ENCODE results near the gene NDUFS2. TPM values are rescaled to one million over a fixed set of nuclear protein-coding genes. Genes with fewer than 3 reads are reported as not detected.

The NDUFS2 gene
- total RNA-seq, 1 experiment from 2014 or later, result 123 TPM

DNA sequence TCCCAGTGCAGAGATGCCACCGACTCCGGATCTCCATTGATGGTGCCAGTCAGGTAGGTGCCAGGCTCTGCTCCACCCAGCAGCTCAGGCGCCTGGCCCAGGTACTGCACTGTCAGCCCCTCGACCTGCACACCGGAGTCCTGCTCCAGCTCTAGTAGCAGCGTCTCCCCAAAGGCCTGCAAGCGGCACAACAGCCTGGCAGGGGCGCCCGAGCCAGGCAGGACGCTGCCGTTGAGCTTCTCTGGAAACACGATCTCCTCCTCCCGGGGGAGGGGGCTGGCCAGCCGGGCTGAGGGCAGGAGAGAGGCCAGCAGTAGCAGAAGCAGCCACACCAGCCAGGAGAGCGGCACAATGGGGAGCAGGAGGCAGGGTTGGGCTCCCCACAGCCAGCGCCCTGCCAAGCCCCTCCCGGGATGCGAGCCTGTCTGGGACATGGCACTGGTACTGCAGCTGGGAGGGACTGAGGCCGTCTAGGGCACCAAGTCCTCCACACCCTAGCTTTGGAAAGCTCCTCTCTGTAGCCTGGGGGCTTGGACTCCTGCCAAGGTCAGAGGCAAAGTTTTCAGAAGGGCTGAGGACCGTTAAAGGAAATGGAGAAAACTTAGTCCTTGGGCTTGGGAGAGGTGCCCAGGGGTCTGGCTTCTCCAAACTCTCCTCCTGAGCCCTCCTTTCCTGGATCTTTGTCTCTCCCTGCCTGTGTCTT, 3.8 kb upstream of the NDUFS2 start:
- no peak for TF ChIP-seq EZH2 (IDR thresholded peaks at IDR 0.05; ENCODE audit: borderline replicate concordance, low read depth, low read length, poor library complexity, severe bottlenecking)
- TF ChIP-seq, protein P1, sequence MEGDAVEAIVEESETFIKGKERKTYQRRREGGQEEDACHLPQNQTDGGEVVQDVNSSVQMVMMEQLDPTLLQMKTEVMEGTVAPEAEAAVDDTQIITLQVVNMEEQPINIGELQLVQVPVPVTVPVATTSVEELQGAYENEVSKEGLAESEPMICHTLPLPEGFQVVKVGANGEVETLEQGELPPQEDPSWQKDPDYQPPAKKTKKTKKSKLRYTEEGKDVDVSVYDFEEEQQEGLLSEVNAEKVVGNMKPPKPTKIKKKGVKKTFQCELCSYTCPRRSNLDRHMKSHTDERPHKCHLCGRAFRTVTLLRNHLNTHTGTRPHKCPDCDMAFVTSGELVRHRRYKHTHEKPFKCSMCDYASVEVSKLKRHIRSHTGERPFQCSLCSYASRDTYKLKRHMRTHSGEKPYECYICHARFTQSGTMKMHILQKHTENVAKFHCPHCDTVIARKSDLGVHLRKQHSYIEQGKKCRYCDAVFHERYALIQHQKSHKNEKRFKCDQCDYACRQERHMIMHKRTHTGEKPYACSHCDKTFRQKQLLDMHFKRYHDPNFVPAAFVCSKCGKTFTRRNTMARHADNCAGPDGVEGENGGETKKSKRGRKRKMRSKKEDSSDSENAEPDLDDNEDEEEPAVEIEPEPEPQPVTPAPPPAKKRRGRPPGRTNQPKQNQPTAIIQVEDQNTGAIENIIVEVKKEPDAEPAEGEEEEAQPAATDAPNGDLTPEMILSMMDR (conservative IDR thresholded peaks at IDR 0.05; ENCODE audit: low read depth, low read length), result 0 out of 2 replicates have a peak, but pooled peaks have one; percentile 18
- Histone ChIP-seq H3K27me3 (replicated peaks; ENCODE audit: insufficient read depth, low read depth, low read length, poor library complexity) (no peaks in the 10 kb centered on the region), H3K4me3 (ENCODE audit: low read depth, low read length, poor library complexity, severe bottlenecking) (peak overlapping the region; percentile 57), H3K36me3 (ENCODE audit: insufficient read depth, low read length, poor library complexity, severe bottlenecking) (peaks cover 28% of the 10 kb centered on the region), H3K4me1 (ENCODE audit: insufficient read depth, low read length, poor library complexity, severe bottlenecking) (peaks cover 51% of the 10 kb centered on the region), H3K27ac (ENCODE audit: low read depth, low read length, poor library complexity, severe bottlenecking) (peak overlapping the region; percentile 87), H3K9me3 (ENCODE audit: low read depth, low read length, poor library complexity, severe bottlenecking) (no peaks in the 10 kb centered on the region)
- intact Hi-C loops (cut with micrococcal nuclease; ENCODE audit: unreplicated experiment), result no loop called here
- ChIA-PET POLR2A (ENCODE audit: low non-redundant PET) (no interaction called here), CTCF (interaction anchor here (0.7 to 2.8 kb wide), 3 partner anchors 27 to 33 kb away, joined by 4 to 8 read pairs (median 7); partner anchors contain the start of genes PPOX and TOMM40L)
- TSS peak; percentile 86 for BruUV-seq (replicated peaks)
- DNase-seq (ENCODE audit: low spot score), result peak; percentile 43

DNA sequence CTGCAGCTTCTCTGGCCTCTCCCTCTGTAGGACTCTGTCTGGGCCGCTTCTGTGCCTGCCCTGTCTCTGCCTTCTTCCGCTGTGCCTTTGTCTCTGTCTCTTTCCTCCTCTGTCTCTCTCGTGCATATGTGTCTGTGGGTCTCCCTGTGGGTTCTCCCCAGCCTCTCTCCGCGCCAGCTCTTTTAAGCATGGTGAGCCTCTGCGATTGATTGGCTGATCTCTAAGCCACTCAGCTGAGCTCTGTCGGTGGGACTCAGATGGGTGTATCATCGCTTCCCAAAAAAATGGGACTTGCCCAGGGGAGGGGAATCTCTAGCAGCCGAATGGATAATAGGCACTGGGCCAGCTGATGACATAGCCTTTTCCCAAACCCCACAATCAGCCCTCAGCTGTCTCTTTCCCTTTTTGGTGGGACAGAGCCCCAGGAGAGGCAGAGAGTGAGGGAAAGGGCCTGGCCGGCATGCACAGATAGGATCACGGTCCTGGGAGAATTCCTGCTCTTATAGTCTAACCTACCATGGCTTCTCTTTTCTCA, 3.2 kb upstream of the NDUFS2 start, which contains the start of gene ADAMTS4:
ADAMTS4 (minus strand) TSS at position 158 of the 535 bp plus-strand sequence. CDS start 427 bp downstream, outside the sequence.
- POLR2A ChIA-PET (ENCODE audit: low non-redundant PET), result interaction anchor here (0.6 kb wide), 1 partner anchor 77 kb away, joined by 5 read pairs; no protein-coding TSS in a partner anchor
- CTCF ChIA-PET, result interaction anchor here (0.9 to 2.8 kb wide), 2 partner anchors 27 to 33 kb away, joined by 4 to 8 read pairs; partner anchors contain the start of genes PPOX and TOMM40L
- intact Hi-C loops (cut with micrococcal nuclease; ENCODE audit: unreplicated experiment), result no loop called here
- Histone ChIP-seq H3K4me3 (ENCODE audit: low read depth, low read length, poor library complexity, severe bottlenecking) (peak within 1 kb of the TSS; percentile 57), H3K36me3 (ENCODE audit: insufficient read depth, low read length, poor library complexity, severe bottlenecking) (peaks cover 28% of the 10 kb centered on the region), H3K27ac (ENCODE audit: low read depth, low read length, poor library complexity, severe bottlenecking) (peak within 1 kb of the TSS; percentile 87), H3K4me1 (ENCODE audit: insufficient read depth, low read length, poor library complexity, severe bottlenecking) (peaks cover 51% of the 10 kb centered on the region), H3K27me3 (replicated peaks; ENCODE audit: insufficient read depth, low read depth, low read length, poor library complexity) (no peaks in the 10 kb centered on the region), H3K9me3 (ENCODE audit: low read depth, low read length, poor library complexity, severe bottlenecking) (no peaks in the 10 kb centered on the region)
- BruUV-seq (replicated peaks), result no TSS peak
- no peak for TF ChIP-seq EZH2 (IDR thresholded peaks at IDR 0.05; ENCODE audit: borderline replicate concordance, low read depth, low read length, poor library complexity, severe bottlenecking)
- TF ChIP-seq, protein P1 (conservative IDR thresholded peaks at IDR 0.05; ENCODE audit: low read depth, low read length), result no peak
- DNase-seq (ENCODE audit: low spot score), result peak; percentile 96

DNA sequence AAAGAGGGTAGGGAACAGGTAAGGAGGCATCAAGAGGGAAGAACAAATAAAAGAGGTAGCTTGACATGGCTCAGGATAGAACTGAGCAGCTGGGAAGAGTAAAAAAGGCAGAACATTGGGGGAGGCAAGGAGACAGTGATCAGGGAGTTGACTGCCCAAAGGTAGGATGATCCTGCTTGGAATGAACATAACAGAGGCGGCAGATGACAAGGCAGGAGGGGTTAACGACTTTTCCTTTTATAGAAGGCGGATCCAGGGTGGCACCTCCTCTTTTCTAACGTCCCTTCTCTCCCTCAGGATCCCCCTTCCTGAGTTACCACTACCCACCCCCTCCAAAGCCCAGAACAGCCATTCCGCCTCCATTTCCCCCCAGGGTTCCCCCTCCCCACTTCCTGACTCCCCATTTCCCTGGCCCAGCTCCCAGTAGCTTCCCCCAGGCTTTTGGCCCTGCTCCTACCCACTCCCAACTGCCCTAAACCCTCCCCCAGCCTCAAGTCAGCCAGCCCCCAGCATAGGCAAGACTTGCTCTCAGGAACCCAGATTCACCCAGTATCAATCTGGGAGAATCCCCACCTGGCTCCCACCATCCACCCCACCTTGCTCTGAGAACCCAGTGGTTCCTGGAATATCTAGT, 2.5 kb upstream of the NDUFS2 start:
- ChIA-PET CTCF (interaction anchor here (2.8 kb wide), 1 partner anchor 26 kb away, joined by 8 read pairs; the partner anchor contains the start of gene TOMM40L), POLR2A (ENCODE audit: low non-redundant PET) (interaction anchor here (0.6 kb wide), 1 partner anchor 78 kb away, joined by 5 read pairs; no protein-coding TSS in a partner anchor)
- no TSS peak for BruUV-seq (replicated peaks)
- peak overlapping the region; percentile 87 for H3K27ac ChIP-seq (ENCODE audit: low read depth, low read length, poor library complexity, severe bottlenecking)
- TF ChIP-seq, protein P1 (conservative IDR thresholded peaks at IDR 0.05; ENCODE audit: low read depth, low read length), result no peak
- TF ChIP-seq EZH2 (IDR thresholded peaks at IDR 0.05; ENCODE audit: borderline replicate concordance, low read depth, low read length, poor library complexity, severe bottlenecking), result no peak
- peaks cover 28% of the 10 kb centered on the region for H3K36me3 ChIP-seq (ENCODE audit: insufficient read depth, low read length, poor library complexity, severe bottlenecking)
- no peaks in the 10 kb centered on the region for H3K9me3 ChIP-seq (ENCODE audit: low read depth, low read length, poor library complexity, severe bottlenecking)
- no peaks in the 10 kb centered on the region for H3K27me3 ChIP-seq (replicated peaks; ENCODE audit: insufficient read depth, low read depth, low read length, poor library complexity)
- DNase-seq (ENCODE audit: low spot score), result peak; percentile 76
- peak overlapping the region; percentile 57 for H3K4me3 ChIP-seq (ENCODE audit: low read depth, low read length, poor library complexity, severe bottlenecking)
- intact Hi-C loops (cut with micrococcal nuclease; ENCODE audit: unreplicated experiment), result no loop called here
- H3K4me1 ChIP-seq (ENCODE audit: insufficient read depth, low read length, poor library complexity, severe bottlenecking), result peaks cover 51% of the 10 kb centered on the region

All from A673 (cell line).